ENCODE data around the gene MFN2.
"Not testable (repeated sequence)": the region's sequence is repeated elsewhere in the genome, so short reads cannot be mapped to it uniquely, and the experiment has no call there.

Gene MFN2

GRCh38 chr1:12019858-12020509 lies 39.7 kb downstream of the MFN2 start:
- in situ Hi-C loops (cut with MboI; ENCODE audit: low sequenced_read_pairs): no loop called here

- in situ Hi-C loops (cut with MboI; ENCODE audit: low sequenced_read_pairs): no loop called here
Measured at GRCh38 chr1:12021616-12022015, 41.4 kb downstream of the MFN2 start.

- in situ Hi-C loops (cut with MboI; ENCODE audit: low sequenced_read_pairs): no loop called here
Measured at GRCh38 chr1:12022036-12022435, 41.8 kb downstream of the MFN2 start.

GRCh38 chr1:12026586-12026985 lies 46.3 kb downstream of the MFN2 start:
- in situ Hi-C loops (cut with MboI; ENCODE audit: low sequenced_read_pairs): no loop called here

- in situ Hi-C loops (cut with MboI; ENCODE audit: low sequenced_read_pairs): no loop called here
Measured at GRCh38 chr1:12028248-12028647, 48.0 kb downstream of the MFN2 start.

GRCh38 chr1:12028957-12029511 lies 48.8 kb downstream of the MFN2 start:
- in situ Hi-C loops (cut with MboI; ENCODE audit: low sequenced_read_pairs): no loop called here

- in situ Hi-C loops (cut with MboI; ENCODE audit: low sequenced_read_pairs): no loop called here
Measured at GRCh38 chr1:12029720-12030339, 49.6 kb downstream of the MFN2 start.

GRCh38 chr1:12031039-12031980 lies 51.1 kb downstream of the MFN2 start:
- in situ Hi-C loops (cut with MboI; ENCODE audit: low sequenced_read_pairs): no loop called here

- in situ Hi-C loops (cut with MboI; ENCODE audit: low sequenced_read_pairs): no loop called here
Measured at GRCh38 chr1:12032161-12032621, 51.9 kb downstream of the MFN2 start.

GRCh38 chr1:12033441-12033840 lies 53.2 kb downstream of the MFN2 start:
- in situ Hi-C loops (cut with MboI; ENCODE audit: low sequenced_read_pairs): not testable (repeated sequence)

GRCh38 chr1:12034381-12034801 lies 54.1 kb downstream of the MFN2 start:
- in situ Hi-C loops (cut with MboI; ENCODE audit: low sequenced_read_pairs): no loop called here

GRCh38 chr1:12035312-12035711 lies 55.1 kb downstream of the MFN2 start:
- in situ Hi-C loops (cut with MboI; ENCODE audit: low sequenced_read_pairs): no loop called here

- in situ Hi-C loops (cut with MboI; ENCODE audit: low sequenced_read_pairs): no loop called here
Measured at GRCh38 chr1:12037486-12038355, 57.5 kb downstream of the MFN2 start.

- in situ Hi-C loops (cut with MboI; ENCODE audit: low sequenced_read_pairs): no loop called here
Measured at GRCh38 chr1:12038356-12039163, 58.3 kb downstream of the MFN2 start.

GRCh38 chr1:12039164-12039525 lies 58.9 kb downstream of the MFN2 start:
- in situ Hi-C loops (cut with MboI; ENCODE audit: low sequenced_read_pairs): no loop called here

GRCh38 chr1:12039824-12040456 lies 59.7 kb downstream of the MFN2 start:
- in situ Hi-C loops (cut with MboI; ENCODE audit: low sequenced_read_pairs): not testable (repeated sequence)

- in situ Hi-C loops (cut with MboI; ENCODE audit: low sequenced_read_pairs): no loop called here
Measured at GRCh38 chr1:12040457-12041051, 60.3 kb downstream of the MFN2 start.

- in situ Hi-C loops (cut with MboI; ENCODE audit: low sequenced_read_pairs): not testable (repeated sequence)
Measured at GRCh38 chr1:12044187-12044877, 64.1 kb downstream of the MFN2 start.

Data from HL-60/S4 (cell line).